SK-N-MC (cell line): Measurements from ENCODE around the gene KTI12.
"Not testable (repeated sequence)": the region's sequence is repeated elsewhere in the genome, so short reads cannot be mapped to it uniquely, and the experiment has no call there.

ENCODE experiments used
- DNase-seq: peaks from one replicate; pipeline ENCODE4 v3.0.0-alpha.2; 2011; ENCODE audit warnings: low read depth, low spot score
- H3K27ac ChIP-seq: fragments of 200-600 bp; sonication (generic); 2 replicates; pipeline ENCODE4 v1.5.1; 2016; ENCODE audit warnings: mixed run types
- H3K36me3 ChIP-seq: fragments of 200-600 bp; sonication (generic); 2 replicates; pipeline ENCODE4 v1.6.1; 2017; ENCODE audit warnings: antibody characterized with exemption, low read length, mixed read lengths; ENCODE audit not compliant: insufficient read depth
- H3K4me3 ChIP-seq: fragments of 200-600 bp; sonication (generic); 2 replicates; pipeline ENCODE4 v1.5.1; 2016
- H3K9ac ChIP-seq: fragments of 200-600 bp; sonication (generic); 2 replicates; pipeline ENCODE4 v1.8.0; 2017; ENCODE audit warnings: mixed run types, mixed read lengths; ENCODE audit not compliant: insufficient read length
- H3K9me3 ChIP-seq: fragments of 200-600 bp; sonication (generic); 2 replicates; pipeline ENCODE4 v1.6.1; 2017; ENCODE audit warnings: low read depth, mild to moderate bottlenecking, antibody characterized with exemption, low read length, moderate library complexity, mixed read lengths
- EZH2 ChIP-seq: fragments of 200-600 bp; sonication (generic); IDR thresholded peaks from one replicate; pipeline ENCODE4 v1.6.1; 2017; ENCODE audit warnings: antibody characterized with exemption
- FOXP2 ChIP-seq: optimal IDR thresholded peaks from 2 replicates; pipeline ENCODE3; 2011; ENCODE audit warnings: mild to moderate bottlenecking, moderate library complexity; ENCODE audit not compliant: insufficient read depth; ENCODE audit errors: extremely low read length, control extremely low read depth
- POLR2AphosphoS5 ChIP-seq: IDR thresholded peaks from 2 replicates; pipeline ENCODE4 v1.6.1; 2012; ENCODE audit warnings: mild to moderate bottlenecking, low read depth, low read length, borderline replicate concordance

KTI12 gene

DNA sequence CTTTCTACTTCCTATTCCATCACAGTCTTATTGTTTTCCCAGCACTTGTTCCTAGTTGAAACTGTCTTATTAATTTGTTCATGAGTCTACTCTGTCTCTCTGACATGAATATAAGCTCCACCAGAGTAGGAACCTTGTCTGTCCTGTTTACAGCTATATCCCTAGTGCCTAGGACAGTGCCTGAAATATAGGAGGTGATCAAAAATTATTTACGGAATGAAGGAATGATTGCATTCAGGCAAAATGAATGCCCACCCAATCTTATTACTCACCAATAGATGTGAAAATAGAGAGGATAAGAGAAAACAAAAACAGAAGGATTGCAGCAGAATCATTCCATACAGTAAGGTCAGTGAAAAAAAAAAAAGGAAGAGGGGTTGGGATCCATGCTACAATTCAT is 20.3 kb upstream of the KTI12 start:
- Histone ChIP-seq H3K9me3 (no peaks in the 10 kb centered on the region), H3K27ac (no peak overlapping the region), H3K36me3 (peaks cover 25% of the 10 kb centered on the region), H3K4me3 (peak overlapping the region; percentile 93), H3K9ac (peak overlapping the region; percentile 90)
- no peak for DNase-seq
- no peak for TF ChIP-seq FOXP2
- TF ChIP-seq EZH2: no peak
- no peak for TF ChIP-seq POLR2AphosphoS5

DNA sequence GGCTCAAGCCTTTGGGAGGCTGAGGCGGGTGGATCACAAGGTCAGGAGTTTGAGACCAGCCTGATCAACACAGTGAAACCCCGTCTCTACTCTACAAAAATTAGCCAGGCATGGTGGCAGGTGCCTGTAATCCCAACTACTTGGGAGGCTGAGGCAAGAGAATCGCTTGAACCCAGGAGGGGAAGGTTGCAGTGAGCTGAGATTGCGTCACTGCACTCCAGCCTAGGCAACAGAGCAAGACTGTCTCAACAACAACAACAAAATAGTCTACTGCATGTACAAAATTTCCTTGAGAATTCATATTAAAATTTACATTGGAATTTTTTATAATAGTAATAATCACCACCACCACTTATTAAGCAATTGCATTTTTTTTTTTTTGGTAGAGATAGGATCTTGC is 15.7 kb upstream of the KTI12 start:
- H3K9ac ChIP-seq, H3K27ac ChIP-seq, H3K9me3 ChIP-seq, H3K4me3 ChIP-seq, DNase-seq: not testable (repeated sequence)
- H3K36me3 ChIP-seq: peaks cover 26% of the 10 kb centered on the region

DNA sequence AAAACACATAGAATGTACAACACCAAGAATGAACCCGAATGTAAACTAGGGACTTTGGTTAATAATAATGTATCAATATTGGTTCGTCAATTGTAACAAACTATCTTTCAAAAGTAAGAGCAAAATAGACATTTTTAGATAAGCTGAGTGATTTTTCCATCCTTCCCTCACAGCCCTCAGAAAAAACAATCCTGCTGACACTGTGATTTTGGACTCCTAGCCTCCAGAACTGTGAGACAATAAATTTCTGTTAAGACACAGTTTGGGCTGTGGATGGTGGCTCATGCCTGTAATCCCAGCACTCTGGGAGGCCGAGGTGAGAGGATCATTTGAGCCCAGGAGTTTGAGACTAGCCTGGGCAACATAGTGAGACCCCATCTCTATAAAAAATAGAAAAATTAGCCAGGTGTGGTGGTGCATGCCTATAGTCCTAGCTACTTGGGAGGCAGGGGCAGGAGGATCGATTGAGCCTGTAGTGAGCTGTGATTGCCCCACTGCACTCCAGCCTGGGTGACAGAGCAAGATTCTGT is 12.1 kb upstream of the KTI12 start:
- H3K27ac ChIP-seq, H3K4me3 ChIP-seq, DNase-seq, H3K9me3 ChIP-seq, H3K9ac ChIP-seq: not testable (repeated sequence)
- peaks cover 23% of the 10 kb centered on the region for H3K36me3 ChIP-seq

DNA sequence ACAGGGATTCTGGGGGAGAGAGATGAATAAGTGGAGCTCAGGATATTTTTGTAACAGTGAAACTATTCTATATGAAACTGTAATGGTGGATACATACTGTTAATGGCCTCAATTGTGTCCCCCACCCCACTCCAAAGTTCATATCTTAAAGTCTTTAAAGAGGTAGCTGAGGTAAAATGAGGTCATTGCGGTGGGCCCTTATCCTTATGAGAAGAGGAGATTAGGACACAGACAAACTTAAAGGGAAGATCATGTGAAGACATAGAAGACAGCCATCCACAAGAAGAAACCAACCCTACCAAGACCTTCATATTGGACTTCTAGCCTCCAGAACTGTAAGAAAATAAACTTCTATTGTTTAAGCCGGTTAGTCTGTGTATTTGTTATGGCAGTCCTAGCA is 11.6 kb upstream of the KTI12 start:
- H3K4me3 ChIP-seq: no peak overlapping the region
- peaks cover 22% of the 10 kb centered on the region for H3K36me3 ChIP-seq

DNA sequence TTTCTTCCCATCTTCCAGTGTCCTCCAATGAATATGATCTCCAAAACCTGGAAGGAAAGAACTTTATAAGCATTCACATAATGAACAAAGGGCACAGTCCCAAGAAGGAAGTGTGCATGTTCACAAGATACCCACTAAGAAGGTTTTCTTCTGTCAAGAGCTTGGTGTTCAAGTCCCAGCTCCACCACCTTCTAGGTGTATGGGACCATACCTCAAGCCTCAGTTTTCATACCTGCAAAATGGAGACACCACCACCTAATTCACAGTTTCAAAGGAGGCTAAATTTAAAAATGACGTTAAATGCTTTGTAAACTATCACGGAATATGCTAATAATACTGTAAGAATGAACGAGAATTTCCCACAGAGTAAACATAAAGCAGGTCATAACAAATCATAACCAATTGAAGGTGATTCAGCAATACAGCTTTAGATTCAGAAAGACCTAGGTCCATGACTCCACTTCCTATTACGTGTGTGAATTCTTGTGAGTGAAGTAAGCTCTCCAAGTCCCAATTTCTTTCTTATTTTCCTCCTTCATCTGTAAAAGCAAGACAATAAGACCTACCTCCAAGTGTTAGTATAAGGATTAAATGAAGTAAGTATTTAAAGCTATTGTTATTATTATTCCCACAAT is 8.1 kb upstream of the KTI12 start:
- Histone ChIP-seq H3K9ac (no peak overlapping the region), H3K9me3 (no peaks in the 10 kb centered on the region), H3K27ac (no peak overlapping the region), H3K4me3 (no peak overlapping the region), H3K36me3 (peaks cover 18% of the 10 kb centered on the region)
- no peak for DNase-seq
- TF ChIP-seq EZH2: no peak
- no peak for TF ChIP-seq FOXP2
- TF ChIP-seq POLR2AphosphoS5: no peak

More for the DNA sequence above, 11.6 kb upstream of the KTI12 start:
- no peak for TF ChIP-seq POLR2AphosphoS5
- no peak for TF ChIP-seq FOXP2
- no peak for TF ChIP-seq EZH2
- Histone ChIP-seq H3K9me3 (no peaks in the 10 kb centered on the region), H3K9ac (no peak overlapping the region), H3K27ac (no peak overlapping the region)
- DNase-seq: no peak

DNA sequence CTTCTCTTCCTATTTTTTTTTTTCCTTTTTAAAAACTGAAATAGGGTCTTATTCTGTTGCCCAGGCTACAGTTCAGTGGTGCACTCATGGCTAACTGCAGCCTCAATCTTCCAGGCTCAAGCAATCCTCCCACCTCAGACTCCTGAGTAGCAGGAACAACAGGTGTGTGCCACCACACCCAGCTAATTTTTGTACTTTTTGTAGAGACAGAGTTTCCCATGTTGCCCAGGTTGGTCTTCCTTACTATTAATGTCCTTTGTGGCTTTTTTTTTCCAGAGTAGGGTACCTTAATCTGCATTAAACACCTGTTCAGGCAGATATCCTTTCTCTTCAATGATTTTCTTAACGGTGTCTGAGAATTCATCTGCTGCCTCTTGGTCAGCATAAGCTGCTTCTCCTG is 4.3 kb upstream of the KTI12 start:
- Histone ChIP-seq H3K9ac (no peak overlapping the region), H3K27ac (no peak overlapping the region), H3K36me3 (peaks cover 18% of the 10 kb centered on the region), H3K4me3 (no peak overlapping the region), H3K9me3 (no peaks in the 10 kb centered on the region)
- DNase-seq: no peak
- TF ChIP-seq POLR2AphosphoS5 (no peak), FOXP2 (no peak), EZH2 (no peak)

DNA sequence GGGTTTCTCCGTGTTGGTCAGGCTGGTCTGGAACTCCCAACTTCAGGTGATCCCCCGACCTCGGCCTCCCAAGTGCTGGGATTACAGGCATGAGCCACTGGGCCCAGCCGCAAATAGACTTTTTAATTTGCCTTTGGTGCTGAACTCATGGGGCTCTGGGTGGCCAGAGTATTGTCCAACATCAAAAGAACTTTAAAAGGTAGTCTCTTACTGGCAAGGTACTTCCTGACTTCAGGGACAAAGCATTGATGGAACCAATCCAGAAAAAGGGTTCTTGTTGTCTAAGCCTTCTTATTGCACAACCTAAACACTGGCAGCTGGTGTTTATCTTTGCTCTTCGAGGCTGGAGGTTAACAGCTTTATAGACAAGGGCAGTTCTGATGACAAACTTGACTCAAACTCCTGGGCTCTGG is 3.8 kb upstream of the KTI12 start:
- H3K9ac ChIP-seq: no peak overlapping the region
- TF ChIP-seq EZH2 (no peak), FOXP2 (no peak), POLR2AphosphoS5 (no peak)
- no peak overlapping the region for H3K4me3 ChIP-seq
- no peak overlapping the region for H3K27ac ChIP-seq
- DNase-seq: no peak
- peaks cover 18% of the 10 kb centered on the region for H3K36me3 ChIP-seq
- no peaks in the 10 kb centered on the region for H3K9me3 ChIP-seq

DNA sequence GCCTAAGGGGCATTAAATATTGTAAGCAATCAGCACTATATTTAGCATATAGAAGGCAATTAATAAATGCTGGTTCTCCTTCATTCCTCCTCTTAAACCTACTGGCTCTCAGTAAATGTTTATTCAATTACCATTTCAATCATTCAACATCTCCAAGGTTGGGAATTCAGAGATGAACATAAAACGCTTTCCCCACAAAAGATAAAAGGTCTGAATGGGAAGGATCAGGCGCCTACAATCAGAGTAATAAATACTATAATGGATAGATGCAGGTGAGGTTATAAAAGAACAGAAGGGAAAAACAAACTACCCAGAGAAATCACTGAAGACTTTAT is 407 bp upstream of the KTI12 start:
- Histone ChIP-seq H3K36me3 (peaks cover 4% of the 10 kb centered on the region), H3K4me3 (peak overlapping the region; percentile 90), H3K9ac (peak overlapping the region; percentile 85), H3K9me3 (no peaks in the 10 kb centered on the region), H3K27ac (peak overlapping the region; percentile 58)
- no peak for TF ChIP-seq EZH2
- TF ChIP-seq FOXP2: no peak
- no peak for TF ChIP-seq POLR2AphosphoS5
- DNase-seq: no peak

DNA sequence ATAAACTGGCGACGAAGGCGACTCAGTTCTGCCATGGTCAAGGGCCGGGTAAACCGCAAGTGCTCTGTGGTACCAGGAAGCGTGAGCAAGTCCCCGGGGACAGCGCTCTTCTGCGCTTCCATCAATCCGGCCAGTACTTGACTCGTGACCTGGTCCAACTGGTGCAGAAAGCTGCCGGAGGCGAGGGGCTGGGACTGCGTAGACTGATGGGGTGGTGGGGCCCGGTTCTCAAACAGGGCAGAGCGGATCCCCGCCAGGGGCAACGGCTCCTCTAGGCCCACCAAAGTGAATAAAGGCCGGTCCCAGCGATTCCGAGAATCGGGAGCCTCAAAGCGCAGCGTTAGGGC is 852 bp downstream of the KTI12 start:
- Histone ChIP-seq H3K27ac (no peak overlapping the region), H3K9me3 (no peaks in the 10 kb centered on the region), H3K9ac (peak overlapping the region; percentile 85), H3K4me3 (peak overlapping the region; percentile 90), H3K36me3 (peaks cover 4% of the 10 kb centered on the region; the same call in 1 of the 2 replicates)
- TF ChIP-seq FOXP2 (no peak), POLR2AphosphoS5 (no peak), EZH2 (no peak)
- DNase-seq: no peak
